GM12878 (cell line): Measurements from ENCODE around the gene PRUNE2. TPM values are rescaled to one million over a fixed set of nuclear protein-coding genes. Genes with fewer than 3 reads are reported as not detected.

Experiments used
- ATAC-seq: fragments of 200-7000 bp; cut with Tn5 transposase; 3 replicates; pipeline ENCODE4 v1.9.1; 2020; ENCODE audit warnings: mild to moderate bottlenecking, moderate library complexity
- BruUV-seq: library from RNA; stranded (reverse); fragments of 400-500 nt; replicated peaks from 2 replicates; lab custom pipeline; 2021; lab: Mats Ljungman, UMichigan
- CTCF ChIA-PET: fragments of 300-600 bp; sonication (Branson Sonifier 250); formaldehyde crosslinking; extraction: SDS; loops from one replicate; lab custom pipeline; 2021; ENCODE audit warnings: inconsistent platforms; lab: Yijun Ruan, JAX
- POLR2A ChIA-PET: fragments of 350-600 bp; formaldehyde crosslinking; extraction: SDS; loops from one replicate; lab custom pipeline; 2021; ENCODE audit warnings: inconsistent platforms; lab: Charles Lee
- RAD21 ChIA-PET: fragments of 300-600 bp; sonication (Branson Sonifier 250); formaldehyde crosslinking; loops from one replicate; lab custom pipeline; 2023; ENCODE audit warnings: antibody characterized with exemption; ENCODE audit not compliant: unreplicated experiment; lab: Charles Lee
- SMC1A ChIA-PET: fragments of 300-600 bp; sonication (Branson Sonifier 250); formaldehyde crosslinking; loops from one replicate; lab custom pipeline; 2023; ENCODE audit not compliant: unreplicated experiment, uncharacterized antibody; lab: Charles Lee
- DNase-seq: peaks from one replicate; pipeline ENCODE4 v3.0.0-alpha.2; 2011; ENCODE audit warnings: low read depth, low spot score
- FAIRE-seq: peaks from 3 replicates; lab custom pipeline; 2011; peaks lifted over from hg19 to GRCh38; lab: Jason Lieb, UNC
- H2AFZ ChIP-seq: 2 replicates; pipeline ENCODE4 v1.6.0; 2011; ENCODE audit warnings: low read depth, low read length, control low read depth; ENCODE audit not compliant: control insufficient read depth
- H3K27ac ChIP-seq: 2 replicates; pipeline ENCODE4 v1.5.1; 2011; ENCODE audit warnings: control low read depth; ENCODE audit not compliant: control insufficient read depth, insufficient read depth
- H3K27me3 ChIP-seq, 2 experiments: replicated peaks in 1 of 2; 2 replicates each; pipeline versions ENCODE4 v1.6.0 to v1.6.1; 2011; ENCODE audit warnings: low read length in 1 of 2; ENCODE audit not compliant: control insufficient read depth in 2 of 2, insufficient read depth in 2 of 2
- H3K36me3 ChIP-seq, 2 experiments: 2 replicates each; pipeline ENCODE4 v1.5.1; 2011; ENCODE audit warnings: low read length in 1 of 2; ENCODE audit not compliant: control insufficient read depth in 2 of 2, insufficient read depth in 2 of 2
- H3K4me1 ChIP-seq: 2 replicates; pipeline ENCODE4 v1.6.1; 2011; ENCODE audit warnings: mild to moderate bottlenecking, low read length, moderate library complexity, mixed read lengths; ENCODE audit not compliant: control insufficient read depth, insufficient read depth
- H3K4me2 ChIP-seq: 2 replicates; pipeline ENCODE4 v1.6.0; 2011; ENCODE audit warnings: control low read depth; ENCODE audit not compliant: control insufficient read depth, insufficient read depth
- H3K4me3 ChIP-seq: fragments of 200-600 bp; sonication (generic); 2 replicates; pipeline ENCODE4 v1.5.1; 2016
- H3K79me2 ChIP-seq: 2 replicates; pipeline ENCODE4 v1.6.0; 2011; ENCODE audit warnings: low read length; ENCODE audit not compliant: control insufficient read depth, insufficient read depth
- H3K9ac ChIP-seq: 2 replicates; pipeline ENCODE4 v1.8.0; 2011; ENCODE audit warnings: low read length, control low read depth, mixed read lengths; ENCODE audit not compliant: control insufficient read depth, insufficient read depth
- H3K9me3 ChIP-seq: replicated peaks from 3 replicates; pipeline ENCODE4 v1.5.1; 2011; ENCODE audit warnings: mild to moderate bottlenecking, low read length; ENCODE audit not compliant: control insufficient read depth, insufficient read depth
- H4K20me1 ChIP-seq: 2 replicates; pipeline ENCODE4 v1.6.0; 2011; ENCODE audit not compliant: control insufficient read depth, insufficient read depth
- ATF7 ChIP-seq: fragments of 450-650 bp; IDR thresholded peaks from 2 replicates; pipeline ENCODE4 v1.6.1; 2016; ENCODE audit warnings: low read depth, mild to moderate bottlenecking
- BHLHE40 ChIP-seq, 2 experiments: fragments of 450-650 bp in 1 of 2; IDR thresholded peaks; 2 replicates each; pipeline ENCODE4 v1.6.1; 2011 to 2017; ENCODE audit warnings: low read depth in 2 of 2, borderline replicate concordance in 1 of 2, improper control_type of control experiment in 1 of 2, low read length in 1 of 2, mild to moderate bottlenecking in 1 of 2
- BRCA1 ChIP-seq: IDR thresholded peaks from 2 replicates; pipeline ENCODE4 v1.6.1; 2011; ENCODE audit warnings: low read depth, low read length, improper control_type of control experiment
- CBFB ChIP-seq: IDR thresholded peaks from 2 replicates; pipeline ENCODE4 v1.6.1; 2016; ENCODE audit warnings: antibody characterized with exemption, low read depth
- CEBPB ChIP-seq, 2 experiments: fragments of 150-350 bp in 1 of 2; IDR thresholded peaks; 2 replicates each; pipeline ENCODE4 v1.6.1; 2012 to 2014; ENCODE audit warnings: low read depth in 2 of 2, low read length in 2 of 2, borderline replicate concordance in 1 of 2, inconsistent platforms in 1 of 2
- FOXK2 ChIP-seq: fragments of 450-650 bp; IDR thresholded peaks from 2 replicates; pipeline ENCODE4 v1.6.1; 2017; ENCODE audit warnings: mild to moderate bottlenecking, moderate library complexity
- HCFC1 ChIP-seq: fragments of 150-350 bp; IDR thresholded peaks from 2 replicates; pipeline ENCODE4 v1.6.1; 2014; ENCODE audit warnings: low read length
- MAX ChIP-seq: IDR thresholded peaks from 2 replicates; pipeline ENCODE4 v1.6.1; 2012; ENCODE audit warnings: low read depth, low read length, improper control_type of control experiment
- MTA2 ChIP-seq: fragments of 450-650 bp; IDR thresholded peaks from 2 replicates; pipeline ENCODE4 v1.6.1; 2016; ENCODE audit warnings: low read depth, mild to moderate bottlenecking, moderate library complexity
- MYB ChIP-seq: fragments of 150-350 bp; IDR thresholded peaks from 2 replicates; pipeline ENCODE4 v1.6.1; 2014; ENCODE audit warnings: mild to moderate bottlenecking, low read depth, low read length, borderline replicate concordance
- NFYA ChIP-seq: IDR thresholded peaks from 2 replicates; pipeline ENCODE4 v1.6.1; 2011; ENCODE audit warnings: low read depth, mild to moderate bottlenecking, low read length, improper control_type of control experiment, borderline replicate concordance
- NR2F1 ChIP-seq: fragments of 450-650 bp; conservative IDR thresholded peaks from 2 replicates; pipeline ENCODE4 v1.6.1; 2017; ENCODE audit warnings: mild to moderate bottlenecking
- PBX3 ChIP-seq: IDR thresholded peaks from 2 replicates; pipeline ENCODE4 v1.6.1; 2011; ENCODE audit warnings: mild to moderate bottlenecking, low read depth, low read length, moderate library complexity; ENCODE audit not compliant: insufficient replicate concordance
- SMAD5 ChIP-seq: IDR thresholded peaks from 2 replicates; pipeline ENCODE4 v1.6.1; 2016; ENCODE audit warnings: antibody characterized with exemption, low read depth
- SREBF2 ChIP-seq: IDR thresholded peaks from 2 replicates; pipeline ENCODE4 v1.6.1; 2012; ENCODE audit warnings: mild to moderate bottlenecking, low read length
- TARDBP ChIP-seq: IDR thresholded peaks from 2 replicates; pipeline ENCODE4 v1.6.1; 2016; ENCODE audit warnings: borderline replicate concordance
- ZNF207 ChIP-seq: fragments of 450-650 bp; IDR thresholded peaks from 2 replicates; pipeline ENCODE4 v1.6.1; 2014; ENCODE audit warnings: antibody characterized with exemption, mild to moderate bottlenecking, borderline replicate concordance
- ZNF622 ChIP-seq: fragments of 450-650 bp; IDR thresholded peaks from 2 replicates; pipeline ENCODE4 v1.6.1; 2017; ENCODE audit warnings: mild to moderate bottlenecking, inconsistent platforms
- WGBS: methylation state at CpG from one replicate; pipeline ENCODE4 v1.1.6; 2016; ENCODE audit warnings: low lambda C conversion rate; ENCODE audit not compliant: insufficient replicate concordance, insufficient coverage; ENCODE audit errors: missing lambda C conversion rate; 5-methylcytosine and 5-hydroxymethylcytosine counted together
- in situ Hi-C: fragments of 300-500 bp; cut with MboI; formaldehyde crosslinking; loops from 9 replicates; pipeline ENCODE4 v1.14.3; 2018; ENCODE audit warnings: mixed read lengths
- intact Hi-C: fragments of 100-400 bp; cut with micrococcal nuclease; formaldehyde crosslinking; loops from one replicate; pipeline ENCODE4 v1.14.2; 2022; ENCODE audit not compliant: unreplicated experiment
- polyA plus RNA-seq, 11 experiments: library from polyadenylated mRNA; depleted of rRNA in 4 of 11; unstranded in 6 of 11; stranded (reverse) in 5 of 11; fragments of >200 nt; fragmentation: Nextera tagmentation in 4 of 11; fragmentation: Illumina TruSeq in 1 of 11; extraction: Ambion mirVana in 4 of 11; extraction: Trizol in 1 of 11; gene quantifications; 1 replicate in 1 of 11; 2 replicates in 10 of 11; pipeline versions ENCODE4 v1.2.1 to v1.2.3, GENCODE V29; 2011 to 2016; ENCODE audit warnings: inconsistent platforms in 2 of 11, missing spikeins in 2 of 11, low read depth in 1 of 11
- total RNA-seq, 4 experiments: library from RNA; depleted of rRNA in 3 of 4; stranded (reverse); fragments of >200 nt in 3 of 4; fragmentation: Illumina TruSeq in 1 of 4; extraction: Trizol in 1 of 4; gene quantifications; 2 replicates each; pipeline versions ENCODE4 v1.2.1 to v1.2.3, GENCODE V29; 2013 to 2021

PRUNE2 gene
- total and polyA plus RNA-seq, 10 of the 15 experiments (the other 5 are each of a cell fraction or from before 2014, with no cell fraction given), result 0.07 to 0.63 (median 0.25) TPM

GRCh38 chr9:76575761-76576160 is 330.2 kb downstream of the PRUNE2 start:
- no TSS peak for BruUV-seq

More at GRCh38 chr9:76575761-76576160, 330.2 kb downstream of the PRUNE2 start:
- 96% methylated on average over 2 of the region's 2 CpGs for WGBS
- ChIA-PET POLR2A (no interaction called here), RAD21 (no interaction called here), CTCF (interaction anchor here (1.0 kb wide), 1 partner anchor 8 kb away, joined by 3 read pairs; no protein-coding TSS in a partner anchor), SMC1A (interaction anchor here (1.0 to 1.2 kb wide), 3 partner anchors 11 to 212 kb away, joined by 3 read pairs; no protein-coding TSS in a partner anchor)
- in situ Hi-C loops, result no loop called here
- FAIRE-seq, result no peak
- ATAC-seq, result no peak
- intact Hi-C loops, result no loop called here
- H3K9me3 ChIP-seq, result peaks cover under 1% of the 10 kb centered on the region
- no peak overlapping the region for H3K4me2 ChIP-seq
- no peaks in the 10 kb centered on the region for H3K36me3 ChIP-seq
- H3K27ac ChIP-seq, result no peak overlapping the region; the same call in 1 of the 2 replicates
- no peaks in the 10 kb centered on the region for H4K20me1 ChIP-seq
- no peak for DNase-seq
- no peak overlapping the region for H2AFZ ChIP-seq
- H3K4me3 ChIP-seq, result no peak overlapping the region
- peaks cover 18% of the 10 kb centered on the region for H3K4me1 ChIP-seq
- no peaks in the 10 kb centered on the region; a peak in 1 of 4 replicates for H3K27me3 ChIP-seq
- H3K79me2 ChIP-seq, result no peaks in the 10 kb centered on the region
- TF ChIP-seq BHLHE40 (IDR thresholded peaks at IDR 0.05; ENCODE audit: borderline replicate concordance in 1 of 2, low read depth in 2 of 2, low read length in 1 of 2) (no peak), HCFC1 (no peak), BRCA1 (no peak), ZNF207 (no peak), ZNF622 (no peak), ATF7 (no peak), MYB (no peak), CEBPB (IDR thresholded peaks at IDR 0.05; ENCODE audit: borderline replicate concordance in 1 of 2, low read depth in 2 of 2, low read length in 2 of 2) (no peak), CBFB (no peak), SMAD5 (no peak), TARDBP (no peak), SREBF2 (no peak), NFYA (no peak), PBX3 (no peak), MTA2 (no peak), FOXK2 (no peak), NR2F1 (no peak), MAX (no peak)
- no peak overlapping the region for H3K9ac ChIP-seq
